ENCODE results near the gene HOOK2. TPM values are rescaled to one million over a fixed set of nuclear protein-coding genes. Genes with fewer than 3 reads are reported as not detected.

Gene HOOK2
- total and polyA plus RNA-seq, 2 donors (not counting 1 experiment from before 2014, with no cell fraction given) = 6.6 to 26.6 TPM

- Histone ChIP-seq H3K4me3 (replicated peaks in 1 of 4; ENCODE audit: control extremely low read depth in 1 of 4, insufficient read depth in 1 of 4, low read depth in 3 of 4, low read length in 4 of 4) (no peak overlapping the region), H3K27me3 (ENCODE audit: control insufficient read depth, insufficient read depth, low read length) (no peaks in the 10 kb centered on the region), H3K4me2 (ENCODE audit: extremely low read depth, insufficient read depth, low read length) (no peak overlapping the region), H3K27ac (ENCODE audit: insufficient read depth, low read length) (no peak overlapping the region), H3K36me3 (ENCODE audit: control insufficient read depth, insufficient read depth, low read length) (peaks cover 1% of the 10 kb centered on the region), H2AFZ (ENCODE audit: low read length) (no peak overlapping the region), H3K4me1 (ENCODE audit: control insufficient read depth, extremely low read depth, insufficient read depth, low read length) (no peaks in the 10 kb centered on the region), H3K79me2 (ENCODE audit: control insufficient read depth, insufficient read depth, low read length) (no peaks in the 10 kb centered on the region), H3K9ac (ENCODE audit: insufficient read depth, low read length) (no peak overlapping the region), H4K20me1 (ENCODE audit: control insufficient read depth, extremely low read depth, insufficient read depth, low read length) (no peaks in the 10 kb centered on the region), H3K9me3 (ENCODE audit: control insufficient read depth, insufficient read depth, low read depth, low read length) (no peaks in the 10 kb centered on the region)
- DNase-seq (ENCODE audit: low read depth in 2 of 2) = no peak
- no peak for TF ChIP-seq CTCF (conservative IDR thresholded peaks at IDR 0.05 in 1 of 2, IDR thresholded peaks at IDR 0.05 in 1 of 2; ENCODE audit: low read depth in 1 of 2, low read length in 2 of 2)
- no peak for TF ChIP-seq EZH2 (IDR thresholded peaks at IDR 0.05; ENCODE audit: low read length, missing control alignments)
Measured at GRCh38 chr19:12815088-12815487, 39.7 kb upstream of the HOOK2 start.

- H3K4me2 ChIP-seq (ENCODE audit: extremely low read depth, insufficient read depth, low read length) = peak within 1 kb of the TSS; percentile 100
- peaks cover 10% of the 10 kb centered on the region for H3K4me1 ChIP-seq (ENCODE audit: control insufficient read depth, extremely low read depth, insufficient read depth, low read length)
- peaks cover 7% of the 10 kb centered on the region for H3K79me2 ChIP-seq (ENCODE audit: control insufficient read depth, insufficient read depth, low read length)
- TF ChIP-seq EZH2 (IDR thresholded peaks at IDR 0.05; ENCODE audit: low read length, missing control alignments) (no peak), CTCF (conservative IDR thresholded peaks at IDR 0.05 in 1 of 2, IDR thresholded peaks at IDR 0.05 in 1 of 2; ENCODE audit: low read depth in 1 of 2, low read length in 2 of 2) (no peak)
- peak within 1 kb of the TSS; percentile 68 to 76 (median 70) for H3K4me3 ChIP-seq (replicated peaks in 1 of 4; ENCODE audit: control extremely low read depth in 1 of 4, insufficient read depth in 1 of 4, low read depth in 3 of 4, low read length in 4 of 4)
- H2AFZ ChIP-seq (ENCODE audit: low read length) = peak within 1 kb of the TSS; percentile 94
- peaks cover 1% of the 10 kb centered on the region for H3K36me3 ChIP-seq (ENCODE audit: control insufficient read depth, insufficient read depth, low read length)
- H3K27ac ChIP-seq (ENCODE audit: insufficient read depth, low read length) = peak within 1 kb of the TSS; percentile 57
- no peaks in the 10 kb centered on the region for H3K27me3 ChIP-seq (ENCODE audit: control insufficient read depth, insufficient read depth, low read length)
- no peaks in the 10 kb centered on the region for H3K9me3 ChIP-seq (ENCODE audit: control insufficient read depth, insufficient read depth, low read depth, low read length)
- H4K20me1 ChIP-seq (ENCODE audit: control insufficient read depth, extremely low read depth, insufficient read depth, low read length) = no peaks in the 10 kb centered on the region
- H3K9ac ChIP-seq (ENCODE audit: insufficient read depth, low read length) = peak within 1 kb of the TSS; percentile 60
- peak; percentile 88 to 89 for DNase-seq (ENCODE audit: low read depth in 2 of 2)
Measured at GRCh38 chr19:12806242-12807081, 31.1 kb upstream of the HOOK2 start, which contains the start of gene RNASEH2A. Gene RNASEH2A, plus strand, starts transcription at chr19:12806584. Its CDS starts 90 bp downstream, at chr19:12806674.

- H3K27ac ChIP-seq (ENCODE audit: insufficient read depth, low read length) = no peak overlapping the region
- peaks cover 13% of the 10 kb centered on the region for H3K4me1 ChIP-seq (ENCODE audit: control insufficient read depth, extremely low read depth, insufficient read depth, low read length)
- DNase-seq (ENCODE audit: low read depth in 2 of 2) = no peak
- H3K79me2 ChIP-seq (ENCODE audit: control insufficient read depth, insufficient read depth, low read length) = peaks cover 9% of the 10 kb centered on the region
- no peaks in the 10 kb centered on the region for H3K27me3 ChIP-seq (ENCODE audit: control insufficient read depth, insufficient read depth, low read length)
- H3K9ac ChIP-seq (ENCODE audit: insufficient read depth, low read length) = no peak overlapping the region
- H3K36me3 ChIP-seq (ENCODE audit: control insufficient read depth, insufficient read depth, low read length) = no peaks in the 10 kb centered on the region
- H2AFZ ChIP-seq (ENCODE audit: low read length) = no peak overlapping the region
- H3K9me3 ChIP-seq (ENCODE audit: control insufficient read depth, insufficient read depth, low read depth, low read length) = no peaks in the 10 kb centered on the region
- TF ChIP-seq CTCF (conservative IDR thresholded peaks at IDR 0.05 in 1 of 2, IDR thresholded peaks at IDR 0.05 in 1 of 2; ENCODE audit: low read depth in 1 of 2, low read length in 2 of 2) = no peak
- no peak for TF ChIP-seq EZH2 (IDR thresholded peaks at IDR 0.05; ENCODE audit: low read length, missing control alignments)
- H3K4me2 ChIP-seq (ENCODE audit: extremely low read depth, insufficient read depth, low read length) = no peak overlapping the region
- no peaks in the 10 kb centered on the region for H4K20me1 ChIP-seq (ENCODE audit: control insufficient read depth, extremely low read depth, insufficient read depth, low read length)
- no peak overlapping the region for H3K4me3 ChIP-seq (replicated peaks in 1 of 4; ENCODE audit: control extremely low read depth in 1 of 4, insufficient read depth in 1 of 4, low read depth in 3 of 4, low read length in 4 of 4)
Measured at GRCh38 chr19:12804051-12804450, 28.7 kb upstream of the HOOK2 start.

Measured in fibroblast of lung (primary cell).